ENCODE measurements around the gene TMPRSS13. TPM values are rescaled to one million over a fixed set of nuclear protein-coding genes. Genes with fewer than 3 reads are reported as not detected.

TMPRSS13 gene
- total and polyA plus RNA-seq, 2 experiments from 2014 or later = not detected

DNA sequence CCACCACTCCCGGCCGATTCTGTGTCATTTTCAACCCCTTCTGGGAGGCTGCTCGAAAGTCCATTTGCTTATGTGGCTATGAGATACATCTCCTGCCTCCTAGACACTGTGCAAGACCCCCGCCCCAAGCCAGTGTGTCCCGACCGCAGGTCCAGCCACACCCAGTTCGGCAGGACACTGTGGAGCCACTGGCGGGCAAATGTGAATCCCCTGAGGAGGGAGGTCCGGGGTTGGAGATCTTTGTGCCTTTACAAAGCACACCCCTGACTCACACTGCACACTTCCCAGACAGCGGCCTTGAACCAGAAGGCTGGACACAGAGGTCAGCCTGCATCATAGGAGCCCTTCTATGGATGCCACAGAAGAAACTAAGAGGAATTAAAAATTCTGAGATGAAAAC lies 70.1 kb downstream of the TMPRSS13 start:
- Histone ChIP-seq H3F3A (ENCODE audit: insufficient read depth) (no peaks in the 10 kb centered on the region), H2AFZ (no peak overlapping the region), H3K27me3 (replicated peaks; ENCODE audit: insufficient read depth) (no peaks in the 10 kb centered on the region; the same call in none of the 2 replicates), H3K9ac (no peak overlapping the region), H3K9me2 (ENCODE audit: insufficient read depth) (no peaks in the 10 kb centered on the region), H3K79me2 (ENCODE audit: insufficient read depth) (no peaks in the 10 kb centered on the region), H3K27ac (no peak overlapping the region), H3K4me1 (ENCODE audit: insufficient read depth) (no peaks in the 10 kb centered on the region), H3K4me3 (no peak overlapping the region), H4K20me1 (ENCODE audit: insufficient read depth) (no peaks in the 10 kb centered on the region), H3K4me2 (ENCODE audit: unreplicated experiment) (no peak overlapping the region), H3K9me3 (ENCODE audit: low read depth) (no peaks in the 10 kb centered on the region), H3K36me3 (ENCODE audit: low read depth) (no peaks in the 10 kb centered on the region)
- no peak for TF ChIP-seq EZH2phosphoT487 (IDR thresholded peaks at IDR 0.05; ENCODE audit: insufficient read depth, low read depth)
- TF ChIP-seq EZH2 (IDR thresholded peaks at IDR 0.05; ENCODE audit: insufficient read depth, poor library complexity, severe bottlenecking) = no peak
- no peak for DNase-seq
- 36 to 48% methylated on average over 10 of the region's 10 CpGs for WGBS, 2 experiments (ENCODE audit: low coverage in 1 of 2, low lambda C conversion rate in 2 of 2, missing lambda C conversion rate in 2 of 2)
- in situ Hi-C loops (cut with MboI) = no loop called here

DNA sequence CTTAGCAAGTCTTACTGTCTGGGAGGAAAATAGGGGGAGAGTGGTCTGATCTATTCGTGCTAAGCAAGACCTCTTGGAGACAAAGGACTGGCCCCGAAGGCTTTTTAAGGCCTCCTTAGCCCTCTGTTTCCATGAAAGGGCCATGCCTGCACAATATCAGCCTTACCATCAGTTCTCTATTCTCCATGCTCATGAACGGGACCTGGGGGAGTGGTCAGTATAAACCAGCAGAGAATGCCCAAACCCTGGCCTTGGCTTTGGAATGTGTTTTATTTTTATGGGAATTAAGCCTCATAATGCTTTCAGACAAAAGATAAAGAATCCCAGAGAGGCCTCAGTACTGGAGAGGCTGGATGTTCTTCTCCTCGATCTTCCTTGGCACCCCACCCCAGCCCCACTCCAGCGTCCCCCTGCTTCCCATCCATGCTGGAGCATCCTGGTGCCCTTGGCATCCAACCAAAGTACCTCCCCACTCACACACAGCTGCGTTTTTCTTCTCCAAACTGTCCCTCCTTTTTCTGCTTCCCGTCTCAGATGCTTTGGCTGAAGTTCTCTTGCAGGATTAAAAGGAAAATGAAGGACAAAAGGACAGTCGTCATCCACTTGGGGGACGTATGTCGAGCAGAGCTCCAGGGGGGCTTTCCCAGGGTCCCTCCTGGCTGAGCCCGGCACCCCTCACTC lies 71.3 kb downstream of the TMPRSS13 start:
- no peaks in the 10 kb centered on the region for H3K4me1 ChIP-seq (ENCODE audit: insufficient read depth)
- TF ChIP-seq EZH2phosphoT487 (IDR thresholded peaks at IDR 0.05; ENCODE audit: insufficient read depth, low read depth) (no peak), EZH2 (IDR thresholded peaks at IDR 0.05; ENCODE audit: insufficient read depth, poor library complexity, severe bottlenecking) (no peak)
- 35 to 39% methylated on average over 11 of the region's 11 CpGs for WGBS, 2 experiments (ENCODE audit: low coverage in 1 of 2, low lambda C conversion rate in 2 of 2, missing lambda C conversion rate in 2 of 2)
- H3K9me2 ChIP-seq (ENCODE audit: insufficient read depth) = no peaks in the 10 kb centered on the region
- H3K9me3 ChIP-seq (ENCODE audit: low read depth) = no peaks in the 10 kb centered on the region
- no peak overlapping the region for H3K9ac ChIP-seq
- H4K20me1 ChIP-seq (ENCODE audit: insufficient read depth) = no peaks in the 10 kb centered on the region
- no peaks in the 10 kb centered on the region for H3K36me3 ChIP-seq (ENCODE audit: low read depth)
- no peak for DNase-seq
- H3F3A ChIP-seq (ENCODE audit: insufficient read depth) = no peaks in the 10 kb centered on the region
- no peak overlapping the region for H3K4me3 ChIP-seq
- H3K27ac ChIP-seq = no peak overlapping the region
- H3K4me2 ChIP-seq (ENCODE audit: unreplicated experiment) = no peak overlapping the region
- H3K27me3 ChIP-seq (replicated peaks; ENCODE audit: insufficient read depth) = no peaks in the 10 kb centered on the region; the same call in none of the 2 replicates
- H2AFZ ChIP-seq = no peak overlapping the region
- in situ Hi-C loops (cut with MboI) = no loop called here
- H3K79me2 ChIP-seq (ENCODE audit: insufficient read depth) = no peaks in the 10 kb centered on the region

DNA sequence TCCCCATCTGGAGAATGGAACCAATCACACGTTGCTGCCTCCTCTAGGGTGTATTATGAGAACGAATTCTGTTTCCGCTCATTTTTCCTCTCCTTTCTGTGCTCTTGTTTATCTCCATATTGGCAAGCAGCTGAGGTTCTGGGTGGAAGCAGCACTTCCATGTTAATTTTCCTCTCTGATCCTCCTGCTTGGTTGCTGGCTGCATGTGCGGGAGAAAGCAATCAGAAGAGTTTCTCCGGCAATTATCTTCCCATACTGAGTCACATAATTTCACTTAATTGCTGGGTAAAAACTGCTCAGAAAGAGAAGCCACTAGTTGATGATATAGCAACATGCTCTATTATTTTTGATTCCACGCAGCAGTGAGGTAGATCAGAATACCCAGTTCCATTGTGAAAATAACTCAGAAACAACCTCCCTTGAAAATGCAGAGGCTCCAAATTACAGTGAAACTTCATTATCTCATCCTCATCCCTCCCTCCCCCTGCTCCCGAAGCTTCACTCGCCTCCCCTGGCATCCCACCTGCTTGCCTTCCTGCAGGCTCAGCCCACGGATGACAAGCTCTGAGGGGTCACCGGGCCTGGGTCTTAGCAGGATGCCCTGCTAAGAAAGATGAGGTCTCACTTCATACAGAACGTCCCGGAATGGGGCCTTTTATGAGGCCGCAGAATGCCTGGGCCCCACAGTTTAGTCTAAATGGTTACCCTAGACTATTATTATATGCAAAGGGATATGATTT lies 73.1 kb downstream of the TMPRSS13 start:
- no peak overlapping the region for H3K9ac ChIP-seq
- no peaks in the 10 kb centered on the region for H3K9me3 ChIP-seq (ENCODE audit: low read depth)
- no peak for DNase-seq
- H3K27me3 ChIP-seq (replicated peaks; ENCODE audit: insufficient read depth) = no peaks in the 10 kb centered on the region; the same call in none of the 2 replicates
- H3K79me2 ChIP-seq (ENCODE audit: insufficient read depth) = no peaks in the 10 kb centered on the region
- 59 to 62% methylated on average over 13 of the region's 13 CpGs for WGBS, 2 experiments (ENCODE audit: low coverage in 1 of 2, low lambda C conversion rate in 2 of 2, missing lambda C conversion rate in 2 of 2)
- H3K4me3 ChIP-seq = no peak overlapping the region
- no peaks in the 10 kb centered on the region for H3K9me2 ChIP-seq (ENCODE audit: insufficient read depth)
- in situ Hi-C loops (cut with MboI) = no loop called here
- no peaks in the 10 kb centered on the region for H3F3A ChIP-seq (ENCODE audit: insufficient read depth)
- TF ChIP-seq EZH2 (IDR thresholded peaks at IDR 0.05; ENCODE audit: insufficient read depth, poor library complexity, severe bottlenecking) (no peak), EZH2phosphoT487 (IDR thresholded peaks at IDR 0.05; ENCODE audit: insufficient read depth, low read depth) (no peak)
- no peak overlapping the region for H3K27ac ChIP-seq
- no peaks in the 10 kb centered on the region for H3K36me3 ChIP-seq (ENCODE audit: low read depth)
- no peaks in the 10 kb centered on the region for H4K20me1 ChIP-seq (ENCODE audit: insufficient read depth)
- no peaks in the 10 kb centered on the region for H3K4me1 ChIP-seq (ENCODE audit: insufficient read depth)
- H2AFZ ChIP-seq = no peak overlapping the region
- H3K4me2 ChIP-seq (ENCODE audit: unreplicated experiment) = no peak overlapping the region

DNA sequence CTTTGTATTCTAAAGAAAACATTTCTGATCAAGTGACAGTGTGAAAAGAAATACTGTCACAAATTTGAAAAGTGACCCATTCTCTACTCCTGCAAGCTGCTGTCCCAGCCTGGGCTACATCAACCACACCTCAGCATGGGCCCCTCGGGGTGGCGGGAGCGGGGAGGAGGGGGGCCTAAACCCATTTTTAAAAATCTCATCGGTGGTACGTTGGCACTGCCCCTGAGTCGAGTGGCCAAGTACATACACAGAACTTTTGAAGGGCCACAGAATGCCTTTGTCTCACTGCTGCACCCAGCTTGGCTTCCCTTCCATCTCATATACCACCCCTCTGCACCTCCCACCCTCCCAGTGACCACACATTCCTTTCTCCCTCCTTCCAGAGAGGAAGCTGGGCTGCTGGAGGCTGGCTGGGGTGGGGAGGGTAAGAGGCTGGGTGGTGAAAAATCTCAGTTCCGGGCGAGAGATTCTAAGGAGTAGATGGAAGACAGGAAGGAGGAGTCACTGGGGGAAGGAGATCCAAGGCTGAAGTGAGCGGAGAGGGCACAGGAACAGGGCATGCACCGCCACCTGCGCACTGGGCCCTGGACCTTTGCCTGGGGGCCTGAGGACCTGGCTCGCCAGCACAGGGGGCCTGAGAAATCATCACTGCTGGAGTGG lies 73.9 kb downstream of the TMPRSS13 start:
- Histone ChIP-seq H4K20me1 (ENCODE audit: insufficient read depth) (no peaks in the 10 kb centered on the region), H3K9me3 (ENCODE audit: low read depth) (no peaks in the 10 kb centered on the region), H3K4me3 (no peak overlapping the region), H3F3A (ENCODE audit: insufficient read depth) (no peaks in the 10 kb centered on the region), H3K36me3 (ENCODE audit: low read depth) (no peaks in the 10 kb centered on the region), H3K4me2 (ENCODE audit: unreplicated experiment) (no peak overlapping the region), H3K79me2 (ENCODE audit: insufficient read depth) (no peaks in the 10 kb centered on the region), H3K9me2 (ENCODE audit: insufficient read depth) (no peaks in the 10 kb centered on the region), H3K27me3 (replicated peaks; ENCODE audit: insufficient read depth) (no peaks in the 10 kb centered on the region; the same call in none of the 2 replicates), H3K27ac (no peak overlapping the region), H3K9ac (no peak overlapping the region), H3K4me1 (ENCODE audit: insufficient read depth) (no peaks in the 10 kb centered on the region), H2AFZ (no peak overlapping the region)
- WGBS, 2 experiments (ENCODE audit: low coverage in 1 of 2, low lambda C conversion rate in 2 of 2, missing lambda C conversion rate in 2 of 2) = 53 to 56% methylated on average over 7 to 12 of the region's 12 CpGs
- TF ChIP-seq EZH2phosphoT487 (IDR thresholded peaks at IDR 0.05; ENCODE audit: insufficient read depth, low read depth) (no peak), EZH2 (IDR thresholded peaks at IDR 0.05; ENCODE audit: insufficient read depth, poor library complexity, severe bottlenecking) (no peak)
- in situ Hi-C loops (cut with MboI) = no loop called here
- no peak for DNase-seq
